ENCODE measurements around the gene RRM2.

GRCh38 chr2:10150436-10150835 lies 27.9 kb downstream of the RRM2 start:
- TF ChIP-seq RELA (CRISPR knock-in tag; IDR thresholded peaks at IDR 0.05; ENCODE audit: borderline replicate concordance), result no peak
- TF ChIP-seq SP1 (CRISPR knock-in tag; conservative IDR thresholded peaks at IDR 0.05), result no peak
- TF ChIP-seq CTCF (IDR thresholded peaks at IDR 0.05), result no peak
- TF ChIP-seq HMGXB4 (CRISPR knock-in tag; IDR thresholded peaks at IDR 0.05), result no peak
- TF ChIP-seq NFYB (CRISPR knock-in tag; conservative IDR thresholded peaks at IDR 0.05; ENCODE audit: low read depth), result no peak
- no peak for TF ChIP-seq MAX (CRISPR knock-in tag; IDR thresholded peaks at IDR 0.05)
- TF ChIP-seq NR3C1 (CRISPR knock-in tag; conservative IDR thresholded peaks at IDR 0.05; ENCODE audit: low read depth), result no peak
- no peak for TF ChIP-seq ZSCAN18 (CRISPR knock-in tag; IDR thresholded peaks at IDR 0.05)
- TF ChIP-seq ZNF138 (CRISPR knock-in tag; conservative IDR thresholded peaks at IDR 0.05), result no peak
- no peak for TF ChIP-seq ZNF423 (CRISPR knock-in tag; IDR thresholded peaks at IDR 0.05)
- TF ChIP-seq ZNF121 (CRISPR knock-in tag; IDR thresholded peaks at IDR 0.05), result no peak

Measured in WTC11 (cell line).